GM19193 (cell line): Measurements from ENCODE around the gene GAB2.

ENCODE experiments used
- POLR2A ChIP-seq: IDR thresholded peaks from 4 replicates; pipeline ENCODE4 v1.6.1; 2011; ENCODE audit not compliant: insufficient read depth, insufficient read length; ENCODE audit errors: extremely low read depth

The GAB2 gene

GRCh38 chr11:78392854-78393253 is 24.8 kb downstream of the GAB2 start:
- no peak for TF ChIP-seq POLR2A

GRCh38 chr11:78391424-78391823 is 26.2 kb downstream of the GAB2 start:
- TF ChIP-seq POLR2A, result no peak

DNA sequence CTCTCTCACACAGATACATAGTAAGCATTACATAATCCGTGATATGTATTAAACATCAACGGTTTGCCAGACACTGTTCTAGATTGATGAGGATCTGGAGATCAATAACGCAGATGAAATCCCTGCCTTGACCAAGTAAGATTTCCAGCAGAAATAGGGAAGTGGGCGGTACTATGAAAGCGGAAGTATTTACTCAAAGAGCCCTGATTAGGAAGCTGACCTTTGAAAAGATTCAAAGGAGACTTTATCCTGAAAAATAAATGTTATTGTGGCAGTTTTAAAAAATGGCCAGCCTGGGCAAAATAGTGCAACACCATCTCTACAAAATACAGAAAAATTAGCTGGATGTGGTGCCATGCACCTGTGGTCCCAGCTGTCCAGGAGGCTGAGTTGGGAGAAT is 26.8 kb downstream of the GAB2 start:
- TF ChIP-seq POLR2A, result no peak

GRCh38 chr11:78386215-78386941 is 31.2 kb downstream of the GAB2 start:
- no peak for TF ChIP-seq POLR2A

GRCh38 chr11:78385205-78385604 is 32.4 kb downstream of the GAB2 start:
- no peak for TF ChIP-seq POLR2A

GRCh38 chr11:78384231-78384630 is 33.4 kb downstream of the GAB2 start:
- TF ChIP-seq POLR2A, result no peak

DNA sequence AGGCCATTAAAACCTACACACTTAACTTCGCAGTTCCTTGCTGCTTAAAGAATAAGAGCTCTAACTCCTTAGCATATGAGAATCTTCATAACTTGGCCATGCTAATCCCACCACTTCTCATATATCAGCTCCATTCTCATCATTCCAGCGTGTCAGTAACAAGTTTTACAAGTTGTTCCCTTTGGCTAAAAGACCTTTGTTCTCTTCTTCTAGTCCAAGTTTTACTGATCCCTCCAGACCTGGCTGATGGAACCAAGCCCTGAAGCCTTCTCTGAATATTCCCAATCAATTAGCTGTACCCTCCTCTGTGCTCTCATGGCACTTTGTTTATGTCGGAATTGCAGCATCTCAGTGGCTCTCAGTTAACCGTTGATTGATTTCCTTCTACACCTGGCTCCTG is 35.8 kb downstream of the GAB2 start:
- no peak for TF ChIP-seq POLR2A

GRCh38 chr11:78380615-78381051 is 37.0 kb downstream of the GAB2 start:
- no peak for TF ChIP-seq POLR2A

DNA sequence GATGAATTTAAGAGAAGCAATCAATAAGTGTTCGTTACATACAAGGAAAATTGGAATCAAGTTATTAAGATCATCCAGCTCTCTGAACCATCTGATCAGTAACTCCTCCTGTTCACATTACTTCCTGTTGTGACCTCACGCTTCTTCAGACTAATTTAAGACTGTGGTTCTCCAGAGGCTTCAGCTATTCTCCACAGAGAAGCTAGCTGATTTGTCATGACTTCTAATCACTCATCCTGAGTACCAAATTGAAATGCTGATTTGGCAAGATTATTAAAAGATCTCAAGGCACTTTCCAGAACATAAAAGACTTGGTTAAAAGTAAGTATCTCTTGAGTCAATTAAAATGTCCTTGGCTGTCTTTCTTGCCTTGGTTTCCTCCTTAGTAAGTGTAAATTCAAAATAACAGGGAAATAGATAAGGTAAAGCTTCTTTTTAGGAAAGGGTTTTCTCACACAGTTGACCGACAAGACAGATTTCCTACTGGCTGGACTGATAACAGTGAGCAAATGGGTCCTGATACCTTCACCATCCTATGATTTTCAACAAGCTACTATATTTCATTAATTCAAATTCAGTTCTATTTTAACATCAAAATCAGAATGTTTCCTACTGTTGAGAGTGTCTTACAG is 38.5 kb downstream of the GAB2 start:
- no peak for TF ChIP-seq POLR2A

- TF ChIP-seq POLR2A, result no peak
These were observed 39.8 kb downstream of the GAB2 start for GRCh38 chr11:78377625-78378418.

DNA sequence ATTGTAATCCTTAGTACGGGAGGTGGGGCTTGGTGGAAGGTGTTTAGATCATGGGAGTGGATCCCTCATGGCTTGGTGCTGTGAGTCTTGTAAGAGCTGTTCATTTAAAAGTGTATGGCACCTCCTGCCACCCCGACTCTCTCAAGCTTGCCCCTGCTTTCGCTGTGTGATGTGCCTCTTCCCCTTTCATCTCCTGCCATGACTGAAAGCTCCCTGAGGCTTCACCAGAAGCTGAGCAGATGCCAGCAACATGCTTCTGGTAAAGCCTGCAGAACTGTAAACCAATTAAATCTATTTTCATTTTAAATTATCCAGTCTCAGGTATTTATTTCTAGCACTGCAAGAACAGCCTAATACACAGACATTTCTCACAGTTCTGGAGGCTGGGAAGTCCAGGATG is 40.8 kb downstream of the GAB2 start:
- TF ChIP-seq POLR2A, result no peak

DNA sequence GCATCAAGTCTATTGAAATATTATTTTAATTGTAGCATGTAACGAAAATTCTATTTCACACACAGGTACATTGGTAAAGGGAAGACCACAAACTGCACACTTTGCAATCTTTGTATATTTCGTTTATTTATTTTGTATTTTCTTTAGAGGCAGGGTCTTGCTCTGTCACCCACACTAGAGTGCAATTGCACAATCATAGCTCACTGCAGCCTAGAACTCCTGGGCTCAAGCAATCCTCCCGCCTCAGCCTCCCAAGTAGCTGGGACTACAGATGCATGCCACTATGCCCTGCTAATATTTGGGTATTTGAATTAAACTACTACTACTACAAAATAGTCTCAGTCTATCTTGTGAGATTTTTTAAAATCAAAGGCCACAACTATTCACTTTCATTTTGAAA is 42.7 kb downstream of the GAB2 start:
- TF ChIP-seq POLR2A, result no peak

GRCh38 chr11:78373689-78374088 is 43.9 kb downstream of the GAB2 start:
- no peak for TF ChIP-seq POLR2A

GRCh38 chr11:78372114-78372768 is 45.4 kb downstream of the GAB2 start:
- TF ChIP-seq POLR2A, result no peak

GRCh38 chr11:78371221-78371891 is 46.3 kb downstream of the GAB2 start:
- no peak for TF ChIP-seq POLR2A

DNA sequence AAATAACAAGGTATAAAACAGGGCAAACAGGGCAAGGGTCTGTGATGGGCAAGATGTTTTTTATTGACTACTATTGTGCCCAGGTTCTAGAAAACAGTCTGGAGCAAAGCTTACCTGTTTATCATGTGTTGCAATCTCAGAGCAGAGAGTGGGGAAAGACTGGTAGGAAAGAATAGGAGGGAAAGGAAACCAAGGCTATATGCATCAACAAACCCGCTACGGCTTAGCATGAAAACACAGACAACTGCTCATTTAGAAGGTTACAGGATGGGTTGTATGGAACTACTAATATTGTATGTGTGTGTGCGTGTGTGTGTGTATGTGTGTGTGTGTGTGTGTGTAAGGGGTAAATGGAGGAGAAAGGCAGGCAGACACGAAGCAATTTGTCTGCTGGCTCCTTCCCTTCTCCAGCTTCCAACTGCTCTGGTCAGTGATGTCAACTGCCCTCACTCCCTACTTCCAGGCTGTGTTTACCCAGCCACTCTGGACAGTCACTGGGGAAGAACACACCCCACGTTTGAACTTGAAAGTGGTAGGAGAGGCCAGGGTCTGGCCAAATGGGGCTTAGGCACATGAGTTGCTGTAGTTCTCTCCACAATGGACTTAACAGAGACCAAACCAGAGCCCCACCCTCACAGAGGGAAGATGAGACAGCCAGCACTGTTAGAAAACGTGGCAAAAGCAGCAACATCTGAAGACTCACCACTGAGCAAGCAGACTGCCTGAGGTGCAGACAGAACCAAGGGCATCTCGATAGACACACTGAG is 47.0 kb downstream of the GAB2 start:
- TF ChIP-seq POLR2A, result no peak
